DMS53 treated with DMSO at 0.1 percent for 48 hours (cell line): ENCODE results near the gene ASB11.

Experiments used
- DNase-seq: peaks from one replicate; lab custom pipeline; 2025; ENCODE audit not compliant: unreplicated experiment; lab: John Stamatoyannopoulos, UW

ASB11 gene

DNA sequence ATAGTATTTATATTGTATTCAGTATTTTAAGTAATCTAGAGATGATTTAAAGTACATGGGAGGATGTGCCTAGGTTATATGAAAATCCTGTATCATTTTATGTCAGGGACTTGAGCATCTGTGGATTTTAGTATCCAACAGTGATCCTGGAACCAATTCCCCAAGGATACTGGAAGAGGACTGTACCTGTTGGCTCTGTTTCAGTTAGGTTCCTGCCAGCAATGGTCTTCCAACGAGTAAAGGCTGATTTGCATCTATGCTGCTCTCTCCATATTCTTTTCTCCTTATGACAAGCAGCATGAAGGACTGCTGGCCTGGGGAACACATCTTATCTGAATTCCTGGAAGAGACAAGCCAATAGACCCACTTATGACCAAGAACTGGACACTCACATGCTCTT, 80.4 kb downstream of the ASB11 start:
- no peak for DNase-seq

DNA sequence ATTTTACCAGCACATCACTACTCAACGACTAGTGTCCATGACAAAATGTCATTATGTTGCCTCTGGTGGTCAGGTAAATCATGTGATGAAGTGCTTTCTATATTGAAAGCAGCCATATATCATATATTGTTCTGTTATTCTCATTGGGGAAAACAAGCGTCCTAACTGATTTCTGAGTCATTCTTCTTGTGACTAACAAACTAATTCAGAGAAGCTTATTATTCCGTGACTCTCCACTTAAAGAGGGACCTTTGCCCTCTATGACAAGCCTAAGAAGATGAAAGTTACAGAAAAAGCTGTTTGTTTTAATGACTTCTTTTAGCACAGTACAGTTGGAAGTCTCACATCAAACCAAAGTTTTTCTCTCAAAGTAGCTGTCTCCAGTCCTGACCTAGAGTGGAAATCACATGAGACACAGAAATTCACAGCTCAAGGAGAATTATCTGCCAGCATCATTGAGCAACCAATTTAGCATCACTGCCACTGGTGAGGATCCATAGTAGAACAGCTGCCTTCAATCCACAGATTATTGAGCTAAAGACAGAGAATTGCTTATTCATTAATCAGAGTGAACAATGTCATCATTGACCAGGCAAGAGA, 81.9 kb downstream of the ASB11 start:
- DNase-seq, result no peak
